A673 (cell line): ENCODE measurements around the gene NBPF26.
"Not testable (repeated sequence)": the region's sequence is repeated elsewhere in the genome, so short reads cannot be mapped to it uniquely, and the experiment has no call there.

Experiments used
- EZH2 ChIP-seq: fragments of 200-600 bp; sonication (generic); IDR thresholded peaks from 2 replicates; pipeline ENCODE4 v1.6.1; 2017; ENCODE audit warnings: borderline replicate concordance, low read depth, mild to moderate bottlenecking, mixed read lengths, antibody characterized with exemption, low read length; ENCODE audit not compliant: poor library complexity, severe bottlenecking
- TF ChIP-seq, protein P1 (sequence below): fragments of 300-800, 200-600 bp; sonication (generic); conservative IDR thresholded peaks from 2 replicates; pipeline ENCODE4 v1.5.1; 2017; ENCODE audit warnings: low read depth, mild to moderate bottlenecking, antibody characterized with exemption, low read length, moderate library complexity, mixed read lengths

DNA sequence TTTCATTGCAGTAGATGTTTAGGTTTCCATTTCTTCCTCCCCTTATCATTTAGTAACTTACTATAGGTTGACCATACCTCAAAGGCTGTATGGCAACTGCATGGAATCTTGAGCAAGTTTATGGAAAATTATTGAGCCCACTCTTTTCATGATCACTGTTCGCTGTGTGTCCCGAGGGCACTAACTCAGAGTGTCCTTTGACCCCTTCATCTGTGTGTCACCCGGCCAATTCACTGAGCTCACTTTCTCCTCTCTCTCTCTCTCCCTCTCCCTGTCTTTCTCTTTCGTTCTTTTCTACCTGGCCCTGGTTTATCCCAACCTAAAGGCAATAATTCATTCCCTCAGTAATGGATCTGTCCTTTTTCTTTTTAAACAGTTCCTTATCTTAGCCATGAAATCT is 101.3 kb downstream of the NBPF26 start:
- TF ChIP-seq, protein P1, sequence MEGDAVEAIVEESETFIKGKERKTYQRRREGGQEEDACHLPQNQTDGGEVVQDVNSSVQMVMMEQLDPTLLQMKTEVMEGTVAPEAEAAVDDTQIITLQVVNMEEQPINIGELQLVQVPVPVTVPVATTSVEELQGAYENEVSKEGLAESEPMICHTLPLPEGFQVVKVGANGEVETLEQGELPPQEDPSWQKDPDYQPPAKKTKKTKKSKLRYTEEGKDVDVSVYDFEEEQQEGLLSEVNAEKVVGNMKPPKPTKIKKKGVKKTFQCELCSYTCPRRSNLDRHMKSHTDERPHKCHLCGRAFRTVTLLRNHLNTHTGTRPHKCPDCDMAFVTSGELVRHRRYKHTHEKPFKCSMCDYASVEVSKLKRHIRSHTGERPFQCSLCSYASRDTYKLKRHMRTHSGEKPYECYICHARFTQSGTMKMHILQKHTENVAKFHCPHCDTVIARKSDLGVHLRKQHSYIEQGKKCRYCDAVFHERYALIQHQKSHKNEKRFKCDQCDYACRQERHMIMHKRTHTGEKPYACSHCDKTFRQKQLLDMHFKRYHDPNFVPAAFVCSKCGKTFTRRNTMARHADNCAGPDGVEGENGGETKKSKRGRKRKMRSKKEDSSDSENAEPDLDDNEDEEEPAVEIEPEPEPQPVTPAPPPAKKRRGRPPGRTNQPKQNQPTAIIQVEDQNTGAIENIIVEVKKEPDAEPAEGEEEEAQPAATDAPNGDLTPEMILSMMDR: not testable (repeated sequence)
- TF ChIP-seq EZH2: not testable (repeated sequence)
